Measurements from ENCODE around the gene BEST2. TPM values are rescaled to one million over a fixed set of nuclear protein-coding genes. Genes with fewer than 3 reads are reported as not detected.

Gene BEST2
- total RNA-seq, 1 experiment from 2014 or later: not detected

GRCh38 chr19:12787458-12787857 is 35.9 kb downstream of the BEST2 start:
- ATAC-seq: no peak
- no TSS peak for BruUV-seq (replicated peaks)
- H3K36me3 ChIP-seq (ENCODE audit: control insufficient read depth, insufficient read depth, low read length): no peaks in the 10 kb centered on the region; the same call in 1 of the 2 replicates
- H3K4me1 ChIP-seq (ENCODE audit: control insufficient read depth, insufficient read depth, low read length): peaks cover 56% of the 10 kb centered on the region
- intact Hi-C loops (cut with micrococcal nuclease; ENCODE audit: unreplicated experiment): no loop called here
- no peaks in the 10 kb centered on the region for H3K9me3 ChIP-seq (ENCODE audit: control insufficient read depth, insufficient read depth, low read depth, low read length)
- ChIA-PET CTCF (interaction anchor here (0.6 to 1.3 kb wide), 2 partner anchors 10 to 14 kb away, joined by 3 to 4 read pairs; no protein-coding TSS in a partner anchor), POLR2A (interaction anchor here (0.6 kb wide), 1 partner anchor 1742 kb away, joined by 3 read pairs; no protein-coding TSS in a partner anchor)
- peak overlapping the region; percentile 99 for H3K27ac ChIP-seq (ENCODE audit: low read length)
- no peaks in the 10 kb centered on the region for H3K27me3 ChIP-seq (ENCODE audit: control insufficient read depth, insufficient read depth, low read length)
- in situ Hi-C loops (cut with HindIII; ENCODE audit: low pct_unique_long_range_greater_than_20kb, low sequenced_read_pairs): no loop called here
- H3K4me3 ChIP-seq (ENCODE audit: low read depth in 2 of 2, low read length in 2 of 2): no peak overlapping the region
- no peak for DNase-seq (ENCODE audit: low read depth, low spot score)
- TF ChIP-seq TCF7L2 (IDR thresholded peaks at IDR 0.05; ENCODE audit: low read depth, low read length) (no peak), SIN3A (IDR thresholded peaks at IDR 0.05; ENCODE audit: borderline replicate concordance, insufficient read depth, low read depth, low read length) (no peak), POLR2AphosphoS5 (IDR thresholded peaks at IDR 0.05; ENCODE audit: low read depth, low read length) (no peak), CTCF (IDR thresholded peaks at IDR 0.05) (no peak), REST (IDR thresholded peaks at IDR 0.05; ENCODE audit: insufficient read depth in 1 of 2, low read depth in 2 of 2, low read length in 1 of 2) (no peak)

DNA sequence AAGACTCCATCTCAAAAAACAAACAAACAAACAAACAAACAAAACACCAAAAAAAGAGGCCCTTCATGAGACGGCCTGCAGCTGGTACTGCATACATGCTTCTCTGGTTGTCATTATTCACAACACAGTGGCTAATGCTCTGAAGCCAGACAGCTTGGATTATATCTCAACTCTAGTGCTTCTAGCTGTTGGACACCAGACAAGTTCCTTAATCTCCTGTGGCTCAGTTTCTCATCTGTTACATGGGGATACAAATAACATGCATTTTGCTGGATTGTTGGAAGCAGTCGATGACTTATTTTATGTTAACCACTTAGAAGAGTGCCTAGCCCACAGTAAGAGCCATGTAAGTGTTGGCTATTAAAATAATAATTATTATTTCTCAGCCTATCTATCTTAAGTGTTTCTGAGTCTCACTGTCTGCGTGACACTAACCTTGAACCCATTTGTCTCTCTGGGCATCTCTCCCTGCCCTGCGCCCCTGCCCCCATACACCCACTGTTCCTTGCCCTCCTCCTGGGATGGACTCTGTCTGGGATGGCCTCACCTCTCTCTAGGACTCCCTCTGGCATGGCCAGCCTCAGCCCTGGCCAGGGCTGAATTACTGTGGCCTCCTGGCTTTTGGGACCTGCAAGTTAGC is 36.6 kb downstream of the BEST2 start:
- no TSS peak for BruUV-seq (replicated peaks)
- ChIA-PET POLR2A (interaction anchor here (0.6 kb wide), 1 partner anchor 12 kb away, joined by 3 read pairs; no protein-coding TSS in a partner anchor), CTCF (interaction anchor here (0.6 to 1.3 kb wide), 2 partner anchors 10 to 14 kb away, joined by 3 to 4 read pairs; no protein-coding TSS in a partner anchor)
- Histone ChIP-seq H3K4me1 (ENCODE audit: control insufficient read depth, insufficient read depth, low read length) (peaks cover 56% of the 10 kb centered on the region), H3K36me3 (ENCODE audit: control insufficient read depth, insufficient read depth, low read length) (peaks cover 2% of the 10 kb centered on the region), H3K9me3 (ENCODE audit: control insufficient read depth, insufficient read depth, low read depth, low read length) (no peaks in the 10 kb centered on the region), H3K27me3 (ENCODE audit: control insufficient read depth, insufficient read depth, low read length) (no peaks in the 10 kb centered on the region), H3K4me3 (ENCODE audit: low read depth in 2 of 2, low read length in 2 of 2) (no peak overlapping the region; a peak in 1 of 4 replicates), H3K27ac (ENCODE audit: low read length) (peak overlapping the region; percentile 99)
- ATAC-seq (no peak), DNase-seq (ENCODE audit: low read depth, low spot score) (no peak)
- intact Hi-C loops (cut with micrococcal nuclease; ENCODE audit: unreplicated experiment): no loop called here
- in situ Hi-C loops (cut with HindIII; ENCODE audit: low pct_unique_long_range_greater_than_20kb, low sequenced_read_pairs): no loop called here
- no peak for TF ChIP-seq TCF7L2 (IDR thresholded peaks at IDR 0.05; ENCODE audit: low read depth, low read length)
- TF ChIP-seq SIN3A (IDR thresholded peaks at IDR 0.05; ENCODE audit: borderline replicate concordance, insufficient read depth, low read depth, low read length): no peak

DNA sequence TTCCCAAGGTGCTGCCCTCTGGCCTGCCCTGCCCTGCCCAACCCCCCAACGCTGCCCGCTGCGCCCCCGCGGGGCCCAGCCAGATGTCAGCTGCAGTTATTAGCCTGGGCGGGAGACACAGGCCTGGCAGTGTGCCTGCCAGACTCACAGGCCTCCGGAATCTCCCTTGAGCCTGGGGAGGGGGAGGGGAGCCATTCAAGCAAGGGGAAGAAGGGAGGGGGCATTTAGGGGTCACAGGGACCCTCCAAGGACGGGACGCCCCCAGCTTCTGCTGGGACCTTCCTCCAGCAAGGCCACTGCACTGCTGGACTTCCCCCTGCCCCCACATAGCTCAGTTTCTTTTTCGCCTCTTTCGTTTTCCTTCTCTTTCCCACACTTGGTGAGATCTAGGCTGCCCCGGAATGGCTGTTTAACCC is 37.1 kb downstream of the BEST2 start:
- H3K9me3 ChIP-seq (ENCODE audit: control insufficient read depth, insufficient read depth, low read depth, low read length): no peaks in the 10 kb centered on the region
- no peak for DNase-seq (ENCODE audit: low read depth, low spot score)
- TF ChIP-seq CTCF (IDR thresholded peaks at IDR 0.05) (no peak), POLR2AphosphoS5 (IDR thresholded peaks at IDR 0.05; ENCODE audit: low read depth, low read length) (peak; percentile 58; the same call in 1 of the 2 replicates), TCF7L2 (IDR thresholded peaks at IDR 0.05; ENCODE audit: low read depth, low read length) (no peak), SIN3A (IDR thresholded peaks at IDR 0.05; ENCODE audit: borderline replicate concordance, insufficient read depth, low read depth, low read length) (0 out of 2 replicates have a peak, but pooled peaks have one; percentile 64)
- POLR2A ChIA-PET: interaction anchor here (0.6 kb wide), 2 partner anchors 13 to 1683 kb away, joined by 3 to 10 read pairs; no protein-coding TSS in a partner anchor
- H3K27ac ChIP-seq (ENCODE audit: low read length): peak overlapping the region; percentile 99
- no peaks in the 10 kb centered on the region for H3K27me3 ChIP-seq (ENCODE audit: control insufficient read depth, insufficient read depth, low read length)
- ATAC-seq: no peak
- peak overlapping the region; percentile 51 to 75 for H3K4me3 ChIP-seq (ENCODE audit: low read depth in 2 of 2, low read length in 2 of 2)
- BruUV-seq (replicated peaks): TSS peak; percentile 83
- in situ Hi-C loops (cut with HindIII; ENCODE audit: low pct_unique_long_range_greater_than_20kb, low sequenced_read_pairs) (no loop called here), intact Hi-C loops (cut with micrococcal nuclease; ENCODE audit: unreplicated experiment) (no loop called here)
- CTCF ChIA-PET: interaction anchor here (0.9 to 1.1 kb wide), 2 partner anchors 11 to 15 kb away, joined by 3 to 4 read pairs; no protein-coding TSS in a partner anchor
- H3K36me3 ChIP-seq (ENCODE audit: control insufficient read depth, insufficient read depth, low read length): peaks cover 2% of the 10 kb centered on the region
- H3K4me1 ChIP-seq (ENCODE audit: control insufficient read depth, insufficient read depth, low read length): peaks cover 52% of the 10 kb centered on the region

Data from Panc1 (cell line).